ENCODE results near the gene SLC39A11. TPM values are rescaled to one million over a fixed set of nuclear protein-coding genes. Genes with fewer than 3 reads are reported as not detected.

SLC39A11 gene
- total and polyA plus RNA-seq, 12 donors = 7.0 to 91.4 (median 22.7) TPM

GRCh38 chr17:72726936-72727335, 365.6 kb downstream of the SLC39A11 start:
- TF ChIP-seq CTCF (IDR thresholded peaks at IDR 0.05) = no peak
- no peak for TF ChIP-seq POLR2A (IDR thresholded peaks at IDR 0.05)
- H3K27me3 ChIP-seq = no peaks in the 10 kb centered on the region
- H3K36me3 ChIP-seq (replicated peaks in 1 of 2) = no peaks in the 10 kb centered on the region
- H3K4me1 ChIP-seq (replicated peaks in 1 of 2) = no peaks in the 10 kb centered on the region
- intact Hi-C loops (cut with DNase I) = loop anchor here (2.0 to 10.0 kb wide), 4 partner anchors 428 to 645 kb away; no protein-coding TSS in a partner anchor
- H3K27ac ChIP-seq = no peak overlapping the region
- WGBS, 4 donors = 68 to 72% (median 71%) methylated on average over 8 to 9 of the region's 9 CpGs
- DNase-seq = no peak
- H3K9me3 ChIP-seq (replicated peaks in 1 of 3) = no peaks in the 10 kb centered on the region
- no peak overlapping the region for H3K4me3 ChIP-seq

- H3K9me3 ChIP-seq (replicated peaks in 1 of 3) = no peaks in the 10 kb centered on the region
- no peak overlapping the region for H3K4me3 ChIP-seq
- TF ChIP-seq POLR2A (IDR thresholded peaks at IDR 0.05) (no peak), CTCF (IDR thresholded peaks at IDR 0.05) (peak; percentile 60 to 83 (median 80))
- 21 to 26% (median 22%) methylated on average over 10 of the region's 10 CpGs for WGBS, 4 donors
- H3K4me1 ChIP-seq (replicated peaks in 1 of 2) = no peaks in the 10 kb centered on the region
- no peaks in the 10 kb centered on the region for H3K27me3 ChIP-seq
- no peak overlapping the region for H3K27ac ChIP-seq
- no peaks in the 10 kb centered on the region for H3K36me3 ChIP-seq (replicated peaks in 1 of 2)
- intact Hi-C loops (cut with DNase I) = loop anchor here (2.0 to 10.0 kb wide), 4 partner anchors 429 to 647 kb away; no protein-coding TSS in a partner anchor
- peak; percentile 24 to 75 (median 61) for DNase-seq
These were observed 366.9 kb downstream of the SLC39A11 start for GRCh38 chr17:72725433-72726068.

GRCh38 chr17:72724267-72724666, 368.2 kb downstream of the SLC39A11 start:
- Histone ChIP-seq H3K27me3 (no peaks in the 10 kb centered on the region), H3K36me3 (replicated peaks in 1 of 2) (no peaks in the 10 kb centered on the region), H3K4me3 (no peak overlapping the region), H3K4me1 (replicated peaks in 1 of 2) (no peaks in the 10 kb centered on the region), H3K9me3 (replicated peaks in 1 of 3) (no peaks in the 10 kb centered on the region), H3K27ac (no peak overlapping the region)
- TF ChIP-seq CTCF (IDR thresholded peaks at IDR 0.05) (no peak), POLR2A (IDR thresholded peaks at IDR 0.05) (no peak)
- intact Hi-C loops (cut with DNase I) = loop anchor here in 1 of 2 donors (10.0 kb wide), 1 partner anchor 431 kb away; no protein-coding TSS in a partner anchor
- WGBS, 4 donors = 69 to 85% (median 72%) methylated on average over 2 of the region's 2 CpGs
- no peak for DNase-seq

GRCh38 chr17:72723711-72724110, 368.8 kb downstream of the SLC39A11 start:
- no peaks in the 10 kb centered on the region for H3K4me1 ChIP-seq (replicated peaks in 1 of 2)
- H3K4me3 ChIP-seq = no peak overlapping the region
- no peak for TF ChIP-seq POLR2A (IDR thresholded peaks at IDR 0.05)
- TF ChIP-seq CTCF (IDR thresholded peaks at IDR 0.05) = no peak
- DNase-seq = no peak
- 81 to 89% (median 83%) methylated on average over 7 of the region's 7 CpGs for WGBS, 4 donors
- intact Hi-C loops (cut with DNase I) = loop anchor here in 1 of 2 donors (10.0 kb wide), 1 partner anchor 431 kb away; no protein-coding TSS in a partner anchor
- H3K9me3 ChIP-seq (replicated peaks in 1 of 3) = no peaks in the 10 kb centered on the region
- H3K36me3 ChIP-seq (replicated peaks in 1 of 2) = no peaks in the 10 kb centered on the region
- H3K27ac ChIP-seq = no peak overlapping the region
- no peaks in the 10 kb centered on the region for H3K27me3 ChIP-seq
